Type B pancreatic cell (in vitro differentiated cells): ENCODE results near the gene C2orf69. TPM values are rescaled to one million over a fixed set of nuclear protein-coding genes. Genes with fewer than 3 reads are reported as not detected.

ENCODE experiments used
- DNase-seq: peaks from one replicate; pipeline ENCODE4 v3.0.0; 2021; ENCODE audit warnings: mixed read lengths; ENCODE audit not compliant: unreplicated experiment; ENCODE audit errors: extremely low spot score
- H3K27ac Mint-ChIP-seq: 2 replicates; pipeline ENCODE4 v1.8.0; 2021; ENCODE audit warnings: mild to moderate bottlenecking, mixed read lengths
- H3K27me3 Mint-ChIP-seq: 2 replicates; pipeline ENCODE4 v1.8.0; 2021; ENCODE audit warnings: mixed read lengths
- H3K36me3 Mint-ChIP-seq: 2 replicates; pipeline ENCODE4 v1.8.0; 2021; ENCODE audit warnings: mixed read lengths
- H3K4me1 Mint-ChIP-seq: one replicate; pipeline ENCODE4 v1.8.0; 2021; ENCODE audit warnings: mixed read lengths; ENCODE audit not compliant: unreplicated experiment
- H3K4me3 Mint-ChIP-seq: 2 replicates; pipeline ENCODE4 v1.8.0; 2021; ENCODE audit warnings: mild to moderate bottlenecking, mixed read lengths
- H3K9me3 Mint-ChIP-seq: 2 replicates; pipeline ENCODE4 v1.8.0; 2021; ENCODE audit warnings: mixed read lengths
- CTCF ChIP-seq: fragments of 200-600 bp; sonication (generic); conservative IDR thresholded peaks from 2 replicates; pipeline ENCODE4 v1.5.0; 2021; ENCODE audit warnings: antibody characterized with exemption, mild to moderate bottlenecking
- total RNA-seq: library from RNA; stranded (reverse); gene quantifications from 2 replicates; pipeline ENCODE4 v1.2.1, GENCODE V29; 2021; ENCODE audit warnings: low replicate concordance

C2orf69 gene
- total RNA-seq, 1 donor from 2014 or later: 14.5 TPM

DNA sequence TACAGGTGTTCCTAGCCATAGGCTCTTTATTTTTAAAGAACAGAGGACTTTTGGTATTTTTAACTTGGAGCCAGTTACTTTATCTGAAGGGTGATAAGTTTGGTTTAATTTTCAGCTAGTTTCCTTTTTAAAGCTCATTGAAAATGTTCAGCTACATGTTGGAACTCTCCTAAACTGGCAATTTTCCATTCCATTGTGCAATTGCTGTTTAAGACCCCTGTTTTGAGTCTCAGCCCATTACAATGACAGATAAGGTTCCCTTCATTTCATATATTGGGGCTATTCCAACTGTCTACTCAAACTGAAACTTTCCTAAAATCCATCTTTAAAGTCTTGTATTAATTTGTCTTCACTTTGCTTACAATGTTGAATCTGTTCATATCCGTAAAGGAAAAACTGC is 55.9 kb downstream of the C2orf69 start:
- Mint-ChIP-seq H3K36me3 (peaks cover 9% of the 10 kb centered on the region), H3K27ac (no peak overlapping the region), H3K27me3 (no peaks in the 10 kb centered on the region), H3K4me1 (no peaks in the 10 kb centered on the region), H3K9me3 (no peaks in the 10 kb centered on the region), H3K4me3 (no peak overlapping the region)
- TF ChIP-seq CTCF: no peak
- no peak for DNase-seq

GRCh38 chr2:199968126-199968525 is 57.0 kb downstream of the C2orf69 start:
- H3K27me3 Mint-ChIP-seq: no peaks in the 10 kb centered on the region
- H3K4me1 Mint-ChIP-seq: no peaks in the 10 kb centered on the region
- TF ChIP-seq CTCF: no peak
- no peak for DNase-seq
- H3K27ac Mint-ChIP-seq: no peak overlapping the region
- no peaks in the 10 kb centered on the region for H3K9me3 Mint-ChIP-seq
- no peak overlapping the region for H3K4me3 Mint-ChIP-seq
- peaks cover 4% of the 10 kb centered on the region for H3K36me3 Mint-ChIP-seq

- H3K4me3 Mint-ChIP-seq: no peak overlapping the region
- no peaks in the 10 kb centered on the region for H3K27me3 Mint-ChIP-seq
- no peak for TF ChIP-seq CTCF
- no peaks in the 10 kb centered on the region for H3K9me3 Mint-ChIP-seq
- H3K36me3 Mint-ChIP-seq: no peaks in the 10 kb centered on the region
- no peak overlapping the region for H3K27ac Mint-ChIP-seq
- DNase-seq: no peak
- H3K4me1 Mint-ChIP-seq: no peaks in the 10 kb centered on the region
Observed at GRCh38 chr2:199972088-199972626, 61.1 kb downstream of the C2orf69 start.

DNA sequence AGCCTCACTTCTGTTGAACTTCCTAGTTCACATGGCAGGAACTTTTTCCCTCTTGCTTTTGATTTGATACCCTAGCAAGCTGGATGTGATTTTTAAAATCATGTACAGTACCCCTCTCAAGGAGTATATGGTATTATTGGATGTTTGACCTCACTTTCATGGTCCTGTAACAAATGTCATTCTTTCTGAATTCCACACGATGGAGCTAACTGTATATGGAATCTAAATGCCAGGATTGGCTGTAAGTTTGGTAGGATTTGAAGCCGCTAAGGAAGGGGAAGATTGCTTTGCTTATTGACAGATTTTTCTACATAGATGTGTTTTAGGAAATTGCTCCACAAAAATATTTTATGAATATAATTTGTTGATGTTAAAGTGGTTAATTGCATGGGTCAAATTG is 62.6 kb downstream of the C2orf69 start:
- no peak for DNase-seq
- TF ChIP-seq CTCF: peak; percentile 83
- Mint-ChIP-seq H3K4me3 (no peak overlapping the region), H3K4me1 (peaks cover 13% of the 10 kb centered on the region), H3K27me3 (no peaks in the 10 kb centered on the region), H3K9me3 (no peaks in the 10 kb centered on the region), H3K27ac (no peak overlapping the region), H3K36me3 (no peaks in the 10 kb centered on the region)

DNA sequence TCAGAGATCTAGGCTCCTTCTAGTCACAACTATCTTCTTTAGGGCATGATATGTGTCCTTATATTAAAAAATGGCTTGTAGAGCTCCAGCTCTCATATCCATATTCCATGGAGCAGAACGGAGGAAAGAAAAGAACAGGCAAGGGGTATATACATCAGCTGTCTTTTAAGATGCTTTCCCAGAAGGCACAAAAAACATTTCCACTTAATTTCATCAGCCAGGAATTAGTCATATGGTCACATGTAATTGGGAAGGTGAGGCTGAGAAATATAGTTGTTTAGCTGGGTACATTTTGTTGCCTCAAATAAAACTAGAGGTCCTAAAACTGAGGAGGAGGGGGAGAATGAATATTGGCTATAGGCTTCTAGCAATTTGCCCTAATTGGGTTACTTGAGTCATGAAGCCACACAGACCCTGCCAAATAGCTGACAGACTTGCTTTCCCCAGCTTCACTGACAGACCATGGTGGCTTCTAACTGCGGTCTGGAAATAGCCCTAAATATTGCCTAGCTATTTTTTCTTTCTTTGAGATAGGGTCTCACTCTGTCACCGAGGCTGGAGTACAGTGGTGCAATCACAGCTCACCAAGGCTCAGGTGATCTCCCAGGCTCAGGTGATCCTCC is 64.3 kb downstream of the C2orf69 start:
- no peak for TF ChIP-seq CTCF
- peaks cover 19% of the 10 kb centered on the region for H3K4me1 Mint-ChIP-seq
- H3K27me3 Mint-ChIP-seq: no peaks in the 10 kb centered on the region
- no peak for DNase-seq
- H3K4me3 Mint-ChIP-seq: no peak overlapping the region
- no peaks in the 10 kb centered on the region for H3K9me3 Mint-ChIP-seq
- no peaks in the 10 kb centered on the region for H3K36me3 Mint-ChIP-seq
- H3K27ac Mint-ChIP-seq: no peak overlapping the region

Other genes starting within 250 kb of the C2orf69 start
- 0.95 and 1.3 TPM in 2 replicates for gene FTCDNL1, start 60.1 kb upstream of the C2orf69 start, total RNA-seq
- 7.0 and 11.0 TPM in 2 replicates for gene TYW5, start 44.2 kb downstream of the C2orf69 start, total RNA-seq
- gene MAIP1, start 44.3 kb downstream of the C2orf69 start, total RNA-seq: 20.4 and 22.2 TPM in 2 replicates